Measurements from ENCODE around the gene MLX.
"Not testable (repeated sequence)": the region's sequence is repeated elsewhere in the genome, so short reads cannot be mapped to it uniquely, and the experiment has no call there.

Gene MLX

GRCh38 chr17:42555961-42556617 lies 10.8 kb upstream of the MLX start:
- DNase-seq: not testable (repeated sequence)

GRCh38 chr17:42559075-42559474 lies 7.8 kb upstream of the MLX start:
- DNase-seq: no peak

GRCh38 chr17:42560246-42560645 lies 6.7 kb upstream of the MLX start:
- DNase-seq: no peak

- peak; percentile 74 to 85 (median 78) for DNase-seq
These were observed 5.0 kb upstream of the MLX start, which contains the start of gene COASY for GRCh38 chr17:42561897-42562387. Gene COASY, plus strand, starts transcription at chr17:42562148. Its CDS starts 475 bp downstream, at chr17:42562623.

- DNase-seq: no peak
These were observed 4.3 kb upstream of the MLX start for GRCh38 chr17:42562388-42563142.

- DNase-seq: no peak
These were observed 3.8 kb upstream of the MLX start for GRCh38 chr17:42563143-42563509.

- DNase-seq: no peak
These were observed 3.4 kb upstream of the MLX start for GRCh38 chr17:42563543-42563942.

GRCh38 chr17:42563950-42564349 lies 3.0 kb upstream of the MLX start:
- DNase-seq: no peak

GRCh38 chr17:42564815-42565522 lies 1.9 kb upstream of the MLX start:
- no peak for DNase-seq

- DNase-seq: no peak
These were observed 1.2 kb upstream of the MLX start for GRCh38 chr17:42565523-42566214.

GRCh38 chr17:42566215-42566882 lies 551 bp upstream of the MLX start:
- DNase-seq: no peak

GRCh38 chr17:42568341-42569111 lies 1.6 kb downstream of the MLX start:
- no peak for DNase-seq

- no peak for DNase-seq
These were observed 4.7 kb downstream of the MLX start for GRCh38 chr17:42571435-42572225.

- DNase-seq: no peak
These were observed 6.2 kb downstream of the MLX start for GRCh38 chr17:42573095-42573494.

- DNase-seq: no peak
These were observed 7.6 kb downstream of the MLX start for GRCh38 chr17:42574463-42574862.

- no peak for DNase-seq
These were observed 10.2 kb downstream of the MLX start for GRCh38 chr17:42577140-42577531.

GRCh38 chr17:42577532-42578281 lies 10.8 kb downstream of the MLX start, which contains the start of gene PSMC3IP:
Gene PSMC3IP, minus strand, starts transcription at chr17:42577729. Its CDS starts 43 bp downstream, at chr17:42577686.
- peak; percentile 84 to 87 (median 84) for DNase-seq

GRCh38 chr17:42578282-42578869 lies 11.5 kb downstream of the MLX start:
- DNase-seq: peak; percentile 28 to 60 (median 36)

- no peak for DNase-seq
These were observed 13.1 kb downstream of the MLX start for GRCh38 chr17:42579794-42580551.

All from activated CD4-positive, CD25-positive, alpha-beta regulatory T cell (primary cell).